Measurements from ENCODE around the gene IL24. TPM values are rescaled to one million over a fixed set of nuclear protein-coding genes. Genes with fewer than 3 reads are reported as not detected.
A peak's percentile ranks its signal among the peaks of the same experiment; 100 is the strongest.

The IL24 gene
- total RNA-seq, 1 experiment from 2014 or later = not detected

GRCh38 chr1:206939841-206940587 lies 42.8 kb downstream of the IL24 start:
- no peak for DNase-seq (ENCODE audit: low read depth)
- in situ Hi-C loops (cut with HindIII; ENCODE audit: low pct_unique_long_range_greater_than_20kb, low sequenced_read_pairs) = no loop called here

DNA sequence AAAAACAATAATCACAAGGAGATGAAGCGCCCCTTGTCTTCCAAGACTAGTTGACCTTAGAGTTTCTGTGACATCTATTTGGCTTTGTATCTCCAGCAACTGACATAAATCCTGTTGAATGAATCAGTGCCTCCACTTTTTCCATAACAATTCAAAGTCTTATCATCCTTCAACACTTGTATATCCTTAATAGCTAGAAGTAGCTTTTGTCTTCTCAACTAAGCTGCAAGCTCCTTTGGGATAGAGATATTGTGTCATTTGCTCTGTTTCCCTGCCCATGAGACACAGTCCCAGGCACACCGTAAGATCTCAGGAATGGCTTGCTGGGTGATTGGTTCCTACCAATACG lies 43.3 kb downstream of the IL24 start:
- DNase-seq (ENCODE audit: low read depth) = no peak
- in situ Hi-C loops (cut with HindIII; ENCODE audit: low pct_unique_long_range_greater_than_20kb, low sequenced_read_pairs) = no loop called here

GRCh38 chr1:206941766-206942418 lies 44.6 kb downstream of the IL24 start:
- in situ Hi-C loops (cut with HindIII; ENCODE audit: low pct_unique_long_range_greater_than_20kb, low sequenced_read_pairs) = no loop called here
- peak; percentile 76 for DNase-seq (ENCODE audit: low read depth)

- DNase-seq (ENCODE audit: low read depth) = no peak
- in situ Hi-C loops (cut with HindIII; ENCODE audit: low pct_unique_long_range_greater_than_20kb, low sequenced_read_pairs) = no loop called here
Observed at GRCh38 chr1:206944703-206945102, 47.5 kb downstream of the IL24 start.

DNA sequence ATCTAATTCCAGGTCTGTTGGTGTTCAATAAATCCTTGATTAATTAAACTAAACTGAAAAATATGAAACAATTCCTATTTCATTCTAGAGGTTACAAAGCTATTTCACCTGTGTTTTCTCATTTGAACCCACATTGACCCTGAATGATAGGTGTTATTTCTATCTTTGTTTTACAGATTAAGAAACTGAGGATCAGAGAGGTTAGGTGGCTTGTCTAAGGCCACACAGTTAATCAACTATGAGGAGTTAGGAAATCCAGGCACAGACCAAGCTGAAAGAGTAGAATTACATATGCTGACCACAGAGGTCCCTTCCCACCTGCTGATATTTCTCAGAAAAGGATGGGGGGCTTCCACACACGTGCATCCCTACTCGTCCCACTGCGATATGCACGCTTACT lies 48.5 kb downstream of the IL24 start:
- in situ Hi-C loops (cut with HindIII; ENCODE audit: low pct_unique_long_range_greater_than_20kb, low sequenced_read_pairs) = no loop called here
- DNase-seq (ENCODE audit: low read depth) = no peak

DNA sequence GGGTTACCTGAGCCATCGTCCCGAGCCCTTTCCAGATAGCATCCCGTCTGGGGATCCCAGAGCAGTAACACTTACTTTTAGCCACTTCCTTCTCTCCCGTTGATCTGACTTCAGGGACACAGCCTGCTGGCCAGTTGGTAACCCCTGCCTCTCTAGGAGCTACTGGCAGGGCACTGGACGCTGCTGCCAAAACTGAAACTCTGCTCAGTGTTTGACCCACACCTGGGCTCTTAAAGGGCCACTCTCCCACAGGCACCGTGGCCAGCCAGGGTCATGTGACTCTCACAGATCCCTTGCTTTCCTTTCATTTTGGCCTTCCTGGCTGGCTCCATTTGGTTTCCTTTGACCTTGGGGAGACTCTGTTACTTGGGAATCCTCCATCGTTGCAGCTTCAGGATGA lies 49.0 kb downstream of the IL24 start, which contains the start of gene PIGR:
Gene PIGR (minus strand): TSS at position 206 of the 400 bp plus-strand sequence. CDS start 5,935 bp downstream, outside the sequence.
- in situ Hi-C loops (cut with HindIII; ENCODE audit: low pct_unique_long_range_greater_than_20kb, low sequenced_read_pairs) = no loop called here

DNA sequence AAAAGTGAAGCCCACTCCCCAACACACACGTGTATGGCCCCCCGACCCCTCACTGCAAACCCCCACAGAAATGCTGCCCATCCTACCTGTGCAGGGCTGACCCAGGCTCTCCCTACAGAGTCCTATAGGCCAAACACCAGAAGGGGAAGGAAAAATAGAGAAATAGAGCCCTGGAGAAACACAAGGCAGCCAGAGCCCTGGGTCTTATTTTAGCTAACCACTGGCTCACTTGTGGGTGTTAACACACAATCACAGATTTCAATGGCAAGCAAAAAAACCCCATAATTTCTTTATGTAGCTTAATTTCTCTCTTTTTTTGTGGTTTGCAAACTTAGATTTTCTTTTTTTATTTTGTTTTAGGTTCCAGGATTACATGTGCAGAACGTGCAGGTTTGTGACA lies 50.0 kb downstream of the IL24 start:
- in situ Hi-C loops (cut with HindIII; ENCODE audit: low pct_unique_long_range_greater_than_20kb, low sequenced_read_pairs) = no loop called here

More for the DNA sequence above, 49.0 kb downstream of the IL24 start, which contains the start of gene PIGR:
- no peak for DNase-seq (ENCODE audit: low read depth)

GRCh38 chr1:206949208-206949607 lies 52.0 kb downstream of the IL24 start:
- in situ Hi-C loops (cut with HindIII; ENCODE audit: low pct_unique_long_range_greater_than_20kb, low sequenced_read_pairs) = no loop called here
- no peak for DNase-seq (ENCODE audit: low read depth)

More for the DNA sequence above, 50.0 kb downstream of the IL24 start:
- no peak for DNase-seq (ENCODE audit: low read depth)

DNA sequence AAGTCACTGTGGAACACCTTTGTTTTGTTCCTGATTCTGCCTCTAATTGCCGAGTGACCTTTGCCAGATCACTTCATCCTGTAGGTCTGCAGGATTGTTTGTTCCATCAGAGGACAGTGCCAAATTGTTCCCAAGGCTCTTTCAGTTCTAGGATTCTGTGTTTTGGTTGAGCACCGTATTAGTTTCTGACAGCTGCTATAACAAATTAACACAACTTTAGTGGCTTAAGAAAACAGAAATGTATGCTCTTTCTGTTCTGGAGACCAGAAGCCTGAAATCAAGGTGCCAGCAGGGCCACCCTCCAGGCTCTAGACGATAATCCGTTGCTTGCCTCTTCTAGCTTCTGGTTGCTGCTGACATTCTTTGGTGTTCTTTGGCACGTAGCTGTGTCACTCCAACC lies 52.4 kb downstream of the IL24 start:
- in situ Hi-C loops (cut with HindIII; ENCODE audit: low pct_unique_long_range_greater_than_20kb, low sequenced_read_pairs) = no loop called here
- no peak for DNase-seq (ENCODE audit: low read depth)

- DNase-seq (ENCODE audit: low read depth) = peak; percentile 95
- in situ Hi-C loops (cut with HindIII; ENCODE audit: low pct_unique_long_range_greater_than_20kb, low sequenced_read_pairs) = no loop called here
Observed at GRCh38 chr1:206951318-206952100, 54.3 kb downstream of the IL24 start.

DNA sequence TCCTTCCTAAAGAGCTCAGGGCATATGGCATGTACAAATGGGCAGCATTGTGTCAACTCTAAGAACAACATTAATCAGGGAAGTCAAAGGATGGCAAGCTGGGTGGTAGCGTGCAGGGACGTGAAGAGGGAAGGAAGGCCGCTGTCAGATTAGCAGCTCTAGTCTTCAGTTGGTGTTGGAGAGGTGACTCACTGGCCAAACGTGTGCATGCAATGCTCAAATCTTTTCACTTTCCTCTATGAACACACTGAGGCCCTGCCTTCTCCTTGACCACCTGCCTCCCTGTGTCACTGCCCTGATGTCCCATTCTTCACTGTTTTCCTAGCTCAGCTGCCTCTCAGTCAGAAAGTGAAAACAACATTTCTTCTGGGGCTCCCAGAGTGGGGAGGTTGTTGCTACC lies 54.9 kb downstream of the IL24 start:
- DNase-seq (ENCODE audit: low read depth) = peak; percentile 93
- in situ Hi-C loops (cut with HindIII; ENCODE audit: low pct_unique_long_range_greater_than_20kb, low sequenced_read_pairs) = no loop called here

DNA sequence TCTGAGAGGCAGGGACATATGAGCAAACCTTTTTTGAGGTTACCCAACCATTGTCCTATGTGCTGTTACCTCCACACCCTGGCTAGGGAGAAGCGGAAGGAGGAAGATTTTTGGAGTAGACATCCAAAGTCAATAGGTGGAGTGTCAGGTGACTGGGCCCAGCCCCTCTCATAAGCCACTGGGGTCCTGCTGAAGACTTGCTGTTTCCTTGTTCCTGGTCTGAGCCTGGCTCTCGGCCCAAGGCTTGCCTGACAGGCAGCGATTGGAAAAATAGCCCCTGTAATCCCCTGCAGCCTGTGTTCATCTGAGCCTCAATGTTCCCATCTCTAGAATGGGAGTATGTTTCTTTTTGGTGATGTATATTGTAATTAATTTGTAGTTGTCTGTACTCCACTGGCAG lies 55.9 kb downstream of the IL24 start:
- no peak for DNase-seq (ENCODE audit: low read depth)
- in situ Hi-C loops (cut with HindIII; ENCODE audit: low pct_unique_long_range_greater_than_20kb, low sequenced_read_pairs) = no loop called here

DNA sequence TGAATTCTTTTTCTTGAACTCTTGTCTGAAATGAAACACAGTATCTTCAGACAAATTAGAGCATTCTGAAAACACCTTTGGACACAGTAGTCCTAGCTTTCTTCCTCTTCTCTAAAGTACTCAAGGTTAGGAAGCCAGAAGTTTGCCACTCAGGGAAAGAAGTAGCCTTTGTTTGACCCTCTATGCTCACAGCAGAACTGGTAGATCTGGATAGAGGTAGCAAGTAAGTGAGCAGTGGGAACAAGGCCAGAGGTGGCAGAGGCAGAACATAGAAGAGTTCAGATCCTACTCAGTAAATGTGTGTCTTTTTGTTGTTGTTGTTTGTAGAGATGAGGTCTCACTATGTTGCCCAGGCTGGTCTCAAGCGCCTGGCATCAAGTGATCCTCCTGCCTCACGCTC lies 56.4 kb downstream of the IL24 start:
- in situ Hi-C loops (cut with HindIII; ENCODE audit: low pct_unique_long_range_greater_than_20kb, low sequenced_read_pairs) = no loop called here
- DNase-seq (ENCODE audit: low read depth) = no peak

Other genes with a start within 250 kb of the IL24 start
- gene MAPKAPK2, start 212.5 kb upstream of the IL24 start, total RNA-seq (2014; rRNA removed; shearing (Covaris generic); ENCODE audit: low replicate concordance) = 28.4 and 30.9 TPM in 2 replicates
- gene IL19, start 126.7 kb upstream of the IL24 start, total RNA-seq (2014; rRNA removed; shearing (Covaris generic); ENCODE audit: low replicate concordance) = not detected in 2 replicates
- gene IL10, start 124.9 kb upstream of the IL24 start, total RNA-seq (2014; rRNA removed; shearing (Covaris generic); ENCODE audit: low replicate concordance) = not detected in 2 replicates
- gene IL20, start 31.8 kb upstream of the IL24 start, total RNA-seq (2014; rRNA removed; shearing (Covaris generic); ENCODE audit: low replicate concordance) = not detected in 2 replicates
- not detected in 2 replicates for gene FCMR, start 24.5 kb downstream of the IL24 start, total RNA-seq (2014; rRNA removed; shearing (Covaris generic); ENCODE audit: low replicate concordance)
- gene PIGR, start 49.0 kb downstream of the IL24 start, total RNA-seq (2014; rRNA removed; shearing (Covaris generic); ENCODE audit: low replicate concordance) = not detected in 2 replicates
- gene FCAMR, start 73.0 kb downstream of the IL24 start, total RNA-seq (2014; rRNA removed; shearing (Covaris generic); ENCODE audit: low replicate concordance) = 0.14 TPM in 1 of 2 replicates, not detected in the other
- 1.7 TPM in 2 replicates for gene C1orf116, start 135.3 kb downstream of the IL24 start, total RNA-seq (2014; rRNA removed; shearing (Covaris generic); ENCODE audit: low replicate concordance)
- 2.3 and 2.9 TPM in 2 replicates for gene YOD1, start 153.8 kb downstream of the IL24 start, total RNA-seq (2014; rRNA removed; shearing (Covaris generic); ENCODE audit: low replicate concordance)
- gene PFKFB2, start 155.8 kb downstream of the IL24 start, total RNA-seq (2014; rRNA removed; shearing (Covaris generic); ENCODE audit: low replicate concordance) = 1.7 and 4.0 TPM in 2 replicates
- gene C4BPB, start 191.4 kb downstream of the IL24 start, total RNA-seq (2014; rRNA removed; shearing (Covaris generic); ENCODE audit: low replicate concordance) = not detected in 2 replicates
- gene C4BPA, start 206.8 kb downstream of the IL24 start, total RNA-seq (2014; rRNA removed; shearing (Covaris generic); ENCODE audit: low replicate concordance) = not detected in 2 replicates